Common myeloid progenitor, CD34-positive (primary cell): ENCODE measurements around the gene HCRT.
"Not testable (repeated sequence)": the region's sequence is repeated elsewhere in the genome, so short reads cannot be mapped to it uniquely, and the experiment has no call there.

Experiments
- CTCF ChIA-PET: fragments of 350-600 bp; sonication (Branson Sonifier 250); formaldehyde crosslinking; loops from one replicate; lab custom pipeline; 2021; ENCODE audit warnings: antibody characterized with exemption; lab: Charles Lee
- POLR2A ChIA-PET: fragments of 350-600 bp; sonication (Branson Sonifier 250); formaldehyde crosslinking; loops from one replicate; lab custom pipeline; 2021; ENCODE audit warnings: antibody characterized with exemption; lab: Charles Lee
- DNase-seq, 3 donors: peaks; one replicate each; pipeline versions ENCODE4 v3.0.0 to v3.0.0-alpha.2; 2013
- H3K27ac ChIP-seq, 2 experiments: 1 replicate in 1 of 2; 2 replicates in 1 of 2; pipeline ENCODE4 v1.7.0; 2013; ENCODE audit warnings: inconsistent platforms in 2 of 2, low read length in 2 of 2, mild to moderate bottlenecking in 2 of 2, low read depth in 1 of 2, moderate library complexity in 1 of 2; ENCODE audit not compliant: severe bottlenecking in 2 of 2, insufficient read depth in 1 of 2, poor library complexity in 1 of 2
- H3K27me3 ChIP-seq, 5 experiments: replicated peaks in 2 of 5; 1 replicate in 3 of 5; 2 replicates in 2 of 5; pipeline versions ENCODE4 v1.6.1 to v1.7.0; 2013; ENCODE audit warnings: low read length in 4 of 5, mild to moderate bottlenecking in 2 of 5, moderate library complexity in 2 of 5, inconsistent platforms in 1 of 5; ENCODE audit not compliant: insufficient read depth in 5 of 5, control insufficient read depth in 4 of 5
- H3K36me3 ChIP-seq, 4 experiments: 1 replicate in 2 of 4; 2 replicates in 2 of 4; pipeline versions ENCODE4 v1.6.1 to v1.7.0; 2013; ENCODE audit warnings: low read length in 3 of 4, control low read depth in 1 of 4, mild to moderate bottlenecking in 1 of 4; ENCODE audit not compliant: control insufficient read depth in 4 of 4, insufficient read depth in 4 of 4
- H3K4me1 ChIP-seq, 4 experiments: 1 replicate in 3 of 4; 2 replicates in 1 of 4; pipeline versions ENCODE4 v1.6.1 to v1.7.1; 2013; ENCODE audit warnings: low read length in 3 of 4, mild to moderate bottlenecking in 3 of 4, control low read depth in 1 of 4, inconsistent platforms in 1 of 4, moderate library complexity in 1 of 4; ENCODE audit not compliant: control insufficient read depth in 4 of 4, insufficient read depth in 4 of 4; ENCODE audit errors: control extremely low read depth in 1 of 4
- H3K4me3 ChIP-seq, 7 experiments: 1 replicate in 4 of 7; 2 replicates in 3 of 7; pipeline versions ENCODE4 v1.5.1 to v1.7.0; 2013; ENCODE audit warnings: mild to moderate bottlenecking in 7 of 7, low read length in 6 of 7, moderate library complexity in 6 of 7, inconsistent platforms in 2 of 7, low read depth in 2 of 7, control low read depth in 1 of 7; ENCODE audit not compliant: insufficient read depth in 4 of 7, control insufficient read depth in 1 of 7; ENCODE audit errors: extremely low read depth in 1 of 7
- H3K9me3 ChIP-seq, 5 experiments: 1 replicate in 4 of 5; 2 replicates in 1 of 5; pipeline versions ENCODE4 v1.6.1 to v1.7.1; 2013; ENCODE audit warnings: low read length in 4 of 5, mild to moderate bottlenecking in 2 of 5, inconsistent platforms in 1 of 5, low read depth in 1 of 5, moderate library complexity in 1 of 5; ENCODE audit not compliant: control insufficient read depth in 4 of 5, insufficient read depth in 2 of 5; ENCODE audit errors: control extremely low read depth in 1 of 5
- WGBS: methylation state at CpG from one replicate; pipeline ENCODE4 v1.1.5; 2013; ENCODE audit not compliant: insufficient coverage; 5-methylcytosine and 5-hydroxymethylcytosine counted together

Gene HCRT

GRCh38 chr17:42143138-42143537, 42.1 kb downstream of the HCRT start:
- Histone ChIP-seq H3K36me3 (peaks cover 3 to 60% (median 21%) of the 10 kb centered on the region in 4 experiments), H3K27ac (peak overlapping the region in 1 of 2 experiments; percentile 19)
- H3K4me3 ChIP-seq, H3K4me1 ChIP-seq, POLR2A ChIA-PET, H3K9me3 ChIP-seq, H3K27me3 ChIP-seq, DNase-seq: not testable (repeated sequence)
- CTCF ChIA-PET: interaction anchor here (1.0 to 3.3 kb wide), 7 partner anchors 9 to 131 kb away, joined by 3 to 13 read pairs (median 4); no protein-coding TSS in a partner anchor
- WGBS: 97% methylated on average over 4 of the region's 4 CpGs

- 84% methylated on average over 6 of the region's 7 CpGs for WGBS
- DNase-seq: no peak
- ChIA-PET CTCF (interaction anchor here (0.7 to 3.3 kb wide), 5 partner anchors 9 to 131 kb away, joined by 3 to 13 read pairs (median 4); no protein-coding TSS in a partner anchor), POLR2A (no interaction called here)
- H3K27me3 ChIP-seq: no peaks in the 10 kb centered on the region
- peaks cover 0 to 10% (median 1%) of the 10 kb centered on the region in 4 experiments for H3K4me1 ChIP-seq
- no peaks in the 10 kb centered on the region for H3K9me3 ChIP-seq
- H3K36me3 ChIP-seq: peaks cover 3 to 61% (median 20%) of the 10 kb centered on the region in 4 experiments
- H3K4me3 ChIP-seq: no peak overlapping the region
- peak overlapping the region in 1 of 2 experiments; percentile 19 for H3K27ac ChIP-seq
Measured at GRCh38 chr17:42142371-42142896, 42.8 kb downstream of the HCRT start.

- H3K9me3 ChIP-seq: no peaks in the 10 kb centered on the region
- ChIA-PET CTCF (interaction anchor here (1.0 to 5.3 kb wide), 6 partner anchors 8 to 247 kb away, joined by 3 to 24 read pairs (median 6); no protein-coding TSS in a partner anchor), POLR2A (no interaction called here)
- DNase-seq: no peak
- H3K27me3 ChIP-seq: no peaks in the 10 kb centered on the region
- peaks cover 0 to 13% (median 3%) of the 10 kb centered on the region in 4 experiments for H3K4me1 ChIP-seq
- 69% methylated on average over 5 of the region's 8 CpGs for WGBS
- no peak overlapping the region for H3K4me3 ChIP-seq
- no peak overlapping the region for H3K27ac ChIP-seq
- peaks cover 3 to 61% (median 18%) of the 10 kb centered on the region in 4 experiments for H3K36me3 ChIP-seq
Measured at GRCh38 chr17:42141382-42141781, 43.9 kb downstream of the HCRT start.

GRCh38 chr17:42140690-42141089, 44.6 kb downstream of the HCRT start:
- H3K27me3 ChIP-seq, H3K27ac ChIP-seq, H3K4me3 ChIP-seq, POLR2A ChIA-PET, DNase-seq, H3K9me3 ChIP-seq: not testable (repeated sequence)
- Histone ChIP-seq H3K36me3 (peaks cover 3 to 68% (median 16%) of the 10 kb centered on the region in 4 experiments), H3K4me1 (peaks cover 0 to 20% (median 9%) of the 10 kb centered on the region in 4 experiments)
- WGBS: 100% methylated on average over 2 of the region's 7 CpGs
- CTCF ChIA-PET: interaction anchor here (1.0 to 5.3 kb wide), 3 partner anchors 13 to 75 kb away, joined by 3 to 24 read pairs (median 5); partner anchors contain the start of gene KCNH4

DNA sequence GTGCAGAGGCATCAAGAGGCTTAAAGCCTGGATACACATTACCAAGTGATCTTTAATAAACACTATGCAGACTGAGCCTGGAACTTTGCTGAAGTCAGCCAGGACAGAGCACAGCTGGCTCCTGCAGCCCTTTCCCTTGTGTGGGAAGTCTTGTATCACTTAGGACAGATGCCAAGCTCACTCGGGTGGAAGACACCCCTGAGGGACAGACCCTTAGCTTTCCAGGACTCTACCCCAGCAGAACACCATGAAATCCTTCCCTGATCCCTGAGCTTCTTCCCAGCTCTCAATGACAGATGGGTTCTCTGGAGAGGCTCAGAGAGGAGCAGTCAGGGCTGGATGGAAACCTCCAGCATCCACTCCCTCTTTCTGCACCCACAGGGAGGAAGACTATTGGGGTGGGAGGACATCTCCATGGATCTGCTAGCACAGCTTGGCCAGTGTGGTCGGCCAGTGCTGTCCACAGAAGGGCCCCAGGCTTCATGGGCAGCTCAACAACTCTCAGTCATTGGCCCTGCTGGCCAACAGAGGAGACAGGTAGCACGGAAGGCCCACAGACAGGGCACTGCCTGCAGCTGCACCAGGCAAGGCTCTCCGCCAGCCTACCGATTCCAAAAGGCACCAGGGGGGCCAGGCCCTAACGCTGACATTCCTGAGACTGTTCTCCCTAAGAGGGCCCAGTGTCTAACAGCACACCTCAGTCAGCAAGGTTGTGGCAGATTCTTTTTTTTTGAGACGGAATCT, 46.3 kb downstream of the HCRT start:
- H3K4me1 ChIP-seq: peaks cover 0 to 34% (median 18%) of the 10 kb centered on the region in 4 experiments
- 99% methylated on average over 7 of the region's 7 CpGs for WGBS
- H3K27me3 ChIP-seq: no peaks in the 10 kb centered on the region
- ChIA-PET POLR2A (no interaction called here), CTCF (interaction anchor here (1.9 to 5.3 kb wide), 4 partner anchors 11 to 73 kb away, joined by 5 to 24 read pairs (median 8); no protein-coding TSS in a partner anchor)
- H3K9me3 ChIP-seq: no peaks in the 10 kb centered on the region
- no peak for DNase-seq
- H3K27ac ChIP-seq: no peak overlapping the region
- peaks cover 3 to 71% (median 14%) of the 10 kb centered on the region in 4 experiments for H3K36me3 ChIP-seq
- no peak overlapping the region for H3K4me3 ChIP-seq

DNA sequence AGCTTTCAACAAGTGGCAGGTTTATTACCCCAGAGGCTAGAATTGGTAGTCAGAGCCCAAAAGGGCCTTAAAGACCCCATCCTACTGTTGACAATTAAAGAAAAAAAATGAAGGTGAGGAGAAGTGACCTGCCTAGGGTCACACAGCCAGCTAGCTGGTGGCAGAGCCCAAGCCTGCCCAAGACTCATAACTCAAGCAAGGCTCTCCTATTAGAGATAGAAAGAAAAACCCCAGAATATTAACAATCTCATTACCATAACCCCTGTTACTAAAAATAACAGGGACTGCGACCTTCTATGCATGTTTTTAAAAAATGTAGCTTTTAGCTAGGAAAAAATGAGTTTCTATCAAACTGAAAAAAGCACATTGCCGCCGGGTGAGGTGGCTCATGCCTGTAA, 48.6 kb downstream of the HCRT start:
- H3K4me1 ChIP-seq: peaks cover 12 to 52% (median 41%) of the 10 kb centered on the region in 4 experiments
- H3K36me3 ChIP-seq: peaks cover 3 to 54% (median 13%) of the 10 kb centered on the region in 4 experiments
- H3K27ac ChIP-seq: peak overlapping the region in 1 of 2 experiments; percentile 45

More for the DNA sequence above, 48.6 kb downstream of the HCRT start:
- DNase-seq: no peak
- WGBS: 100% methylated on average over 1 of the region's 3 CpGs
- ChIA-PET CTCF (interaction anchor here (0.9 to 5.3 kb wide), 8 partner anchors 8 to 86 kb away, joined by 3 to 24 read pairs (median 6); partner anchors contain the start of gene DHX58), POLR2A (interaction anchor here (0.6 to 1.5 kb wide), 3 partner anchors 17 to 294 kb away, joined by 3 to 4 read pairs (median 3); no protein-coding TSS in a partner anchor)
- H3K4me3 ChIP-seq: no peak overlapping the region
- H3K9me3 ChIP-seq: no peaks in the 10 kb centered on the region
- H3K27me3 ChIP-seq: no peaks in the 10 kb centered on the region
